ENCODE measurements around the gene COG8. TPM values are rescaled to one million over a fixed set of nuclear protein-coding genes. Genes with fewer than 3 reads are reported as not detected.

Gene COG8
- total and polyA plus RNA-seq, 10 of the 15 experiments (the other 5 are each of a cell fraction or from before 2014, with no cell fraction given), result 2.8 to 39.6 (median 23.8) TPM

GRCh38 chr16:69310653-69311532 lies 28.5 kb downstream of the COG8 start, which contains the start of gene VPS4A:
Gene VPS4A, plus strand, starts transcription at chr16:69311350. Its CDS starts 162 bp downstream, at chr16:69311512.
- H3K36me3 ChIP-seq (ENCODE audit: control insufficient read depth in 2 of 2, insufficient read depth in 2 of 2, low read length in 1 of 2), result peaks cover 0 to 4% of the 10 kb centered on the region in 2 experiments; a peak in 2 of 4 replicates
- TSS peak; percentile 95 for BruUV-seq (replicated peaks)
- intact Hi-C loops (cut with micrococcal nuclease; ENCODE audit: unreplicated experiment), result loop anchor here (1.0 to 2.0 kb wide), 2 partner anchors 28 to 74 kb away; partner anchors contain the start of genes COG8 and NIP7
- WGBS (ENCODE audit: insufficient coverage, insufficient replicate concordance, low lambda C conversion rate, missing lambda C conversion rate), result 11% methylated on average over 62 of the region's 70 CpGs
- ATAC-seq (peak; percentile 96), DNase-seq (ENCODE audit: low read depth, low spot score) (peak; percentile 89), FAIRE-seq (peak; percentile 88)
- H3K4me3 ChIP-seq, result peak within 1 kb of the TSS; percentile 99
- H3K4me1 ChIP-seq (ENCODE audit: control insufficient read depth, insufficient read depth, low read length), result no peaks in the 10 kb centered on the region
- no peaks in the 10 kb centered on the region for H3K27me3 ChIP-seq (replicated peaks in 1 of 2; ENCODE audit: control insufficient read depth in 2 of 2, insufficient read depth in 2 of 2, low read length in 1 of 2)
- H2AFZ ChIP-seq (ENCODE audit: control insufficient read depth, low read depth, low read length), result peak within 1 kb of the TSS; percentile 99
- peak within 1 kb of the TSS; percentile 81 for H3K9ac ChIP-seq (ENCODE audit: control insufficient read depth, insufficient read depth, low read length)
- POLR2A ChIA-PET, result interaction anchor here (0.7 kb wide), 1 partner anchor 29 kb away, joined by 3 read pairs; the partner anchor contains the start of gene NIP7
- H3K79me2 ChIP-seq (ENCODE audit: control insufficient read depth, insufficient read depth, low read length), result peaks cover 23% of the 10 kb centered on the region
- SMC1A ChIA-PET (ENCODE audit: uncharacterized antibody, unreplicated experiment), result interaction anchor here (0.6 to 1.0 kb wide), 2 partner anchors 30 to 161 kb away, joined by 3 read pairs; no protein-coding TSS in a partner anchor
- peak within 1 kb of the TSS; percentile 92 for H3K4me2 ChIP-seq (ENCODE audit: control insufficient read depth, insufficient read depth)
- CTCF ChIA-PET, result interaction anchor here (0.8 kb wide), 2 partner anchors 15 to 74 kb away, joined by 3 to 4 read pairs; no protein-coding TSS in a partner anchor
- no peaks in the 10 kb centered on the region for H4K20me1 ChIP-seq (ENCODE audit: control insufficient read depth, insufficient read depth)
- RAD21 ChIA-PET (ENCODE audit: unreplicated experiment), result interaction anchor here (0.6 to 1.0 kb wide), 3 partner anchors 16 to 1427 kb away, joined by 3 to 4 read pairs (median 4); no protein-coding TSS in a partner anchor
- H3K9me3 ChIP-seq (replicated peaks; ENCODE audit: control insufficient read depth, insufficient read depth, low read length), result no peaks in the 10 kb centered on the region
- H3K27ac ChIP-seq (ENCODE audit: control insufficient read depth, insufficient read depth), result peak within 1 kb of the TSS; percentile 82
- in situ Hi-C loops (cut with MboI), result no loop called here
- peak; percentile 7 for TF ChIP-seq ZNF687 (IDR thresholded peaks at IDR 0.05)
- TF ChIP-seq SIX5 (IDR thresholded peaks at IDR 0.05; ENCODE audit: low read depth, low read length, severe bottlenecking), result no peak
- 0 out of 2 replicates have a peak, but pooled peaks have one; percentile 53 for TF ChIP-seq MEF2A (IDR thresholded peaks at IDR 0.05; ENCODE audit: insufficient read depth, low read depth, low read length)
- no peak for TF ChIP-seq SIN3A (IDR thresholded peaks at IDR 0.05; ENCODE audit: low read depth, low read length)
- peak; percentile 58 for TF ChIP-seq HCFC1 (IDR thresholded peaks at IDR 0.05; ENCODE audit: low read length)
- peak; percentile 93 for TF ChIP-seq ZNF207 (IDR thresholded peaks at IDR 0.05; ENCODE audit: borderline replicate concordance)
- no peak for TF ChIP-seq ZBTB33 (IDR thresholded peaks at IDR 0.05)
- TF ChIP-seq BACH1 (IDR thresholded peaks at IDR 0.05; ENCODE audit: borderline replicate concordance), result peak; percentile 91
- TF ChIP-seq RFX5 (IDR thresholded peaks at IDR 0.05; ENCODE audit: low read depth, low read length), result 0 out of 2 replicates have a peak, but pooled peaks have one; percentile 39
- peak; percentile 54 for TF ChIP-seq NR2C1 (IDR thresholded peaks at IDR 0.05)
- no peak for TF ChIP-seq EZH2 (IDR thresholded peaks at IDR 0.05; ENCODE audit: borderline replicate concordance, control insufficient read depth, low read depth, low read length)
- TF ChIP-seq POLR2A (IDR thresholded peaks at IDR 0.05; ENCODE audit: low read depth, low read length), result peak; percentile 88
- no peak for TF ChIP-seq STAT3 (IDR thresholded peaks at IDR 0.05; ENCODE audit: low read depth, low read length)
- TF ChIP-seq MYC (IDR thresholded peaks at IDR 0.05; ENCODE audit: insufficient read depth, insufficient read length, insufficient replicate concordance, low read length, severe bottlenecking), result no peak
- peak; percentile 84 for TF ChIP-seq IKZF1 (conservative IDR thresholded peaks at IDR 0.05)
- TF ChIP-seq ELK1 (IDR thresholded peaks at IDR 0.05; ENCODE audit: low read depth, low read length), result peak; percentile 56; the same call in 1 of the 2 replicates
